ENCODE data around the gene RPL5. TPM values are rescaled to one million over a fixed set of nuclear protein-coding genes. Genes with fewer than 3 reads are reported as not detected.

Gene RPL5
- total RNA-seq, 1 donor from 2014 or later, result 618 TPM

DNA sequence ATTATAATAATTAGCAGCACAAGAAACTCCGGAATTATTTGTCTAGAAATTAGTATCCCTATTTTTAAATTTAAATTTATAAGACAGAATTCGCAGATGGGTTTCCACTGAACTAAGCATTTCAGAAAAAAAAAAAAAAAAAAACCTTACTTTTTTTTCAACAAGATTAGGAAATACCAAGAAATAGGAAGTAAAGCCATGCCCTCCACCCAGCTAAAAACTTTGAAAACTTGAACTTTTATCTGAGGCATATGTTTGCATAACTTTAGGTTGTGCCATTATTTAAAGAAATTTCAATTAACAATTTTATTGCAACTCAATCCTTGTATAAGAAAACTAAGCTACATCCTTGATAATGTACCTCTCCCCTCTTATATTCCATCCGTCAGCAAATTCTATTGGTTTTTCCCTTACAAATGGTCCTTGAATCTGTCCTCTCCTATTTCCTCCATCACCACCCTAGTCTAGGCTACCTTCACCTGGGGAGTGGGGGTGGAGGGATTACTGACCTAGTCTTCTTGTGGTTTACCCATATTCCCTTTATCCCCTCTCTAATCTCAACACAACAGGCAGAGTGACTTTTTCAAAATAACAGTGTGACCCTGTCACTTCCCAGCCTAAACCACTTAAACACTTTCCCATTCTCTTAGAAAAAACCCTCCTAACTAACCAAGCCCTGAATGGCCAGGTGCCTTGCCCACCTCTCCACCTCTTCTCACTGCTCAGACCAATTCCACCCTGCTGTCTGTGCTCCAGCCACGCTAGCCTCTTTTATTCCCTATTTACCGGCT is 45.5 kb upstream of the RPL5 start:
- H3K9me3 Mint-ChIP-seq (ENCODE audit: low read depth), result no peaks in the 10 kb centered on the region
- peaks cover 27% of the 10 kb centered on the region for H3K4me1 Mint-ChIP-seq (ENCODE audit: low read depth)
- no peak overlapping the region for H3K4me3 Mint-ChIP-seq (ENCODE audit: unreplicated experiment)
- no peaks in the 10 kb centered on the region for H3K27me3 Mint-ChIP-seq (ENCODE audit: low read depth)
- DNase-seq (ENCODE audit: low spot score), result no peak
- TF ChIP-seq, protein P1, sequence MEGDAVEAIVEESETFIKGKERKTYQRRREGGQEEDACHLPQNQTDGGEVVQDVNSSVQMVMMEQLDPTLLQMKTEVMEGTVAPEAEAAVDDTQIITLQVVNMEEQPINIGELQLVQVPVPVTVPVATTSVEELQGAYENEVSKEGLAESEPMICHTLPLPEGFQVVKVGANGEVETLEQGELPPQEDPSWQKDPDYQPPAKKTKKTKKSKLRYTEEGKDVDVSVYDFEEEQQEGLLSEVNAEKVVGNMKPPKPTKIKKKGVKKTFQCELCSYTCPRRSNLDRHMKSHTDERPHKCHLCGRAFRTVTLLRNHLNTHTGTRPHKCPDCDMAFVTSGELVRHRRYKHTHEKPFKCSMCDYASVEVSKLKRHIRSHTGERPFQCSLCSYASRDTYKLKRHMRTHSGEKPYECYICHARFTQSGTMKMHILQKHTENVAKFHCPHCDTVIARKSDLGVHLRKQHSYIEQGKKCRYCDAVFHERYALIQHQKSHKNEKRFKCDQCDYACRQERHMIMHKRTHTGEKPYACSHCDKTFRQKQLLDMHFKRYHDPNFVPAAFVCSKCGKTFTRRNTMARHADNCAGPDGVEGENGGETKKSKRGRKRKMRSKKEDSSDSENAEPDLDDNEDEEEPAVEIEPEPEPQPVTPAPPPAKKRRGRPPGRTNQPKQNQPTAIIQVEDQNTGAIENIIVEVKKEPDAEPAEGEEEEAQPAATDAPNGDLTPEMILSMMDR (IDR thresholded peaks at IDR 0.05), result no peak
- no peaks in the 10 kb centered on the region for H3K36me3 Mint-ChIP-seq (ENCODE audit: low read depth)
- peak overlapping the region; percentile 49 for H3K27ac Mint-ChIP-seq (ENCODE audit: unreplicated experiment)

DNA sequence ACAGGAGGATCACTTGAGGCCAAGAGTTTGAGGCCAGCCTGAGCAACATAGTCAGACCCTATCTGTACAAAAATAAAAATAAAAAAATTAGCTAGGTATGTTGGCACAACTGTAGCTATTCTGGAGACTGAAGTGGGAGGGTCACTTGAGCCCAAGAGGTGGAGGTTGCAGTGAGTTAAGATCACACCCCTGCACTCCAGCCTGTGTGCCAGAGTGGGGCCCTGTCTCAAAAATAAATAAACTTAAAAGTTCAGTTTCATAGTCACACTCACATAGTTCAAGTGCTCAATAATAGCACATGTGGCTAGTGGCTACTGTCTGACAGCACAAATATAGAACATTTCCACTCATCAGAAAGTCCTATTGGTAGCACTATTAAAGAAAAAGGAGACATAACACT is 41.8 kb upstream of the RPL5 start:
- Mint-ChIP-seq H3K27ac (ENCODE audit: unreplicated experiment) (no peak overlapping the region), H3K4me1 (ENCODE audit: low read depth) (peaks cover 16% of the 10 kb centered on the region), H3K9me3 (ENCODE audit: low read depth) (peaks cover 6% of the 10 kb centered on the region), H3K27me3 (ENCODE audit: low read depth) (no peaks in the 10 kb centered on the region), H3K36me3 (ENCODE audit: low read depth) (no peaks in the 10 kb centered on the region), H3K4me3 (ENCODE audit: unreplicated experiment) (no peak overlapping the region)
- TF ChIP-seq, protein P1 (IDR thresholded peaks at IDR 0.05), result no peak
- DNase-seq (ENCODE audit: low spot score), result no peak

DNA sequence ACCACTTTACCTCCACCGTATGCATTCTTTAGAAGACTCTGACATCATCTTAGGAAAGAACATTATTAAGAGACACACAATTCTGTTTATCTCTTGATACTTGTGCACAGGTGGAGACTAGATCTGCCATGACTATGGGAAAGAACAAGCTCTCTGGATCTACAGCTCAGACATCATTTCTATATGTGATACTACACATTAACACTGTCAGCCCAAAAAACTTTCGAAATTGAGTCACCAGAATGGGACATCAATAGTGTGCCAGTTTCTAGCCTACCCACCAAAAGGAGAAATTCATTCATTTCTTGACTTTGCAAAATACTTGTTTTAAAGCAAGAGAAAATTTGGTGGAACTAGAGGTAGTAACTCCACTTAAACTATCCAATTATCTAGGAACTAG is 41.0 kb upstream of the RPL5 start:
- Mint-ChIP-seq H3K9me3 (ENCODE audit: low read depth) (peaks cover 8% of the 10 kb centered on the region), H3K36me3 (ENCODE audit: low read depth) (no peaks in the 10 kb centered on the region), H3K27me3 (ENCODE audit: low read depth) (no peaks in the 10 kb centered on the region), H3K4me3 (ENCODE audit: unreplicated experiment) (no peak overlapping the region), H3K4me1 (ENCODE audit: low read depth) (peaks cover 19% of the 10 kb centered on the region), H3K27ac (ENCODE audit: unreplicated experiment) (no peak overlapping the region)
- TF ChIP-seq, protein P1 (IDR thresholded peaks at IDR 0.05), result no peak
- DNase-seq (ENCODE audit: low spot score), result no peak

DNA sequence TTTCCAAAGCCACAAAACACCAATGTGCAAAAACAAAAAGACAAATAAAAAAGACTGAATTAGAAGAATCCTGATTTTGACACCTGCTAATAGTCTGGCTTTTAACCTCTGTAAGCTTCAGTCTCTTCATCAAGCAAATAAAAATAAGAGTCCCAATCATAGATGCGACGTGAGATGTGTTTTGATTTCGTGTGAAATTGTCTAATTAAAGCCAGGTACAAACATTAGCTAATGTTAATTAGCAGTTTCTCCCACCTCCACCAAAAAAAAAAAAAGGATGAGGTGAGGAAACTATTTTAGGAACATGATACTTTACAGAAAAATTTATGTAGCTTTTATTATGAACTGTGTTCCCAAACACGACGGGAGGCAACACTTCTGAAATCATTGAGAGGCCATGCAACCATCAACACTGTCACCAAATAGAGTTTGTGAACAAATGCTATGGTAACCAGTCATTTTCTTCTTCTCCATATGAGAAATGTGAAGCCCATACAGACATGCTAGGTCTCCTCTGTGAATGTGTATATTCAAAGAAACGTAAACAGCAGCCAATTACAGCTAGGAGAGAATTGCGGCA is 40.3 kb upstream of the RPL5 start:
- TF ChIP-seq, protein P1 (IDR thresholded peaks at IDR 0.05), result no peak
- Mint-ChIP-seq H3K4me3 (ENCODE audit: unreplicated experiment) (no peak overlapping the region), H3K9me3 (ENCODE audit: low read depth) (peaks cover 8% of the 10 kb centered on the region), H3K4me1 (ENCODE audit: low read depth) (peaks cover 20% of the 10 kb centered on the region), H3K27ac (ENCODE audit: unreplicated experiment) (no peak overlapping the region), H3K36me3 (ENCODE audit: low read depth) (no peaks in the 10 kb centered on the region), H3K27me3 (ENCODE audit: low read depth) (no peaks in the 10 kb centered on the region)
- no peak for DNase-seq (ENCODE audit: low spot score)

DNA sequence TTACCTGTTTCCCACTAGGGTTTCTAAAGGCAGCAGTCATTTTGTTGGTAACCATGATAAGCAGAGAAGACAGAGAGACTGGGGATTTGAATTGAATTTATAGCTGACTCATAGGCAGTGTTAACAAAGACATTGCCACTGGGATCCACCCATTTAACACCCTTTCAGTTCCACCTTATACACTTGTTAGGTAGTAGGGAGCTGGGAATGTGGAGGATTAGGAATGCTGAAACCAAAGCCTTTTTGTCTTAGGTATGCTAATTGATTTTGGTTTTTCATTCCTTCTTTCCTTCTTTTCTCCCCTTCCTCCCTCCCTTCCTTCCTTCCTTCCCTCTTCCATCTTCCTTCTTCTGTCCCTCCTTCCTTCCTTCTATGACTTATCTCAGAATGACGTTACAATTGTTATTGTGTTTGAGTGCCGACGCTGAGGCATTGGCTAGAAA is 39.5 kb upstream of the RPL5 start:
- H3K9me3 Mint-ChIP-seq (ENCODE audit: low read depth), result peaks cover 8% of the 10 kb centered on the region
- H3K27me3 Mint-ChIP-seq (ENCODE audit: low read depth), result no peaks in the 10 kb centered on the region
- TF ChIP-seq, protein P1 (IDR thresholded peaks at IDR 0.05), result no peak
- no peak for DNase-seq (ENCODE audit: low spot score)
- H3K4me1 Mint-ChIP-seq (ENCODE audit: low read depth), result peaks cover 25% of the 10 kb centered on the region
- H3K36me3 Mint-ChIP-seq (ENCODE audit: low read depth), result no peaks in the 10 kb centered on the region
- no peak overlapping the region for H3K4me3 Mint-ChIP-seq (ENCODE audit: unreplicated experiment)
- H3K27ac Mint-ChIP-seq (ENCODE audit: unreplicated experiment), result no peak overlapping the region
